OCI-LY3 (cell line): Measurements from ENCODE around the gene UBAC1.

Experiments
- H2AFZ ChIP-seq: fragments of 200-600, 300-600 bp; shearing (Covaris generic); 2 replicates; pipeline ENCODE4 v1.6.0; 2014; ENCODE audit warnings: antibody characterized with exemption, low read depth, low read length
- H3K27ac ChIP-seq: fragments of 200-600, 300-600 bp; sonication (generic); 2 replicates; pipeline ENCODE4 v1.5.1; 2014; ENCODE audit warnings: mild to moderate bottlenecking, low read length, moderate library complexity, mixed read lengths
- H3K27me3 ChIP-seq: fragments of 200-600, 300-600 bp; sonication (generic); 2 replicates; pipeline ENCODE4 v1.6.1; 2014; ENCODE audit warnings: low read depth, low read length, mixed read lengths
- H3K36me3 ChIP-seq: fragments of 200-600, 300-600 bp; sonication (generic); replicated peaks from 2 replicates; pipeline ENCODE3; 2014; ENCODE audit warnings: low read depth, low read length, mixed read lengths
- H3K4me1 ChIP-seq: fragments of 300-600, 200-600 bp; sonication (generic); 2 replicates; pipeline ENCODE4 v1.6.1; 2014; ENCODE audit warnings: low read length, mixed read lengths
- H3K4me2 ChIP-seq: fragments of 200-600, 300-600 bp; sonication (generic); 2 replicates; pipeline ENCODE4 v1.6.1; 2014; ENCODE audit warnings: low read length, mixed read lengths
- H3K4me3 ChIP-seq: fragments of 300-600, 200-600 bp; sonication (generic); 2 replicates; pipeline ENCODE4 v1.5.1; 2014; ENCODE audit warnings: antibody characterized with exemption, mild to moderate bottlenecking, low read length, moderate library complexity
- H3K79me2 ChIP-seq: fragments of 300-600, 200-600 bp; shearing (Covaris generic); 2 replicates; pipeline ENCODE4 v1.6.1; 2014; ENCODE audit warnings: mild to moderate bottlenecking, low read length, mixed read lengths
- H3K9ac ChIP-seq: fragments of 300-600, 200-600 bp; shearing (Covaris generic); 2 replicates; pipeline ENCODE4 v1.6.0; 2014; ENCODE audit warnings: mild to moderate bottlenecking, low read length, moderate library complexity
- H3K9me3 ChIP-seq: fragments of 200-600, 300-600 bp; shearing (Covaris generic); 2 replicates; pipeline ENCODE4 v1.6.1; 2014; ENCODE audit warnings: low read length, mixed read lengths; ENCODE audit not compliant: insufficient read depth
- H4K20me1 ChIP-seq: fragments of 200-600, 300-600 bp; sonication (generic); 2 replicates; pipeline ENCODE4 v1.6.1; 2016; ENCODE audit warnings: low read length, mixed read lengths; ENCODE audit not compliant: insufficient read depth
- CTCF ChIP-seq: fragments of 200-600, 300-600 bp; sonication (generic); IDR thresholded peaks from 2 replicates; pipeline ENCODE4 v1.5.1; 2014; ENCODE audit warnings: antibody characterized with exemption, low read length, low read depth
- EZH2phosphoT487 ChIP-seq: fragments of 200-600 bp; shearing (Covaris generic); IDR thresholded peaks from 2 replicates; pipeline ENCODE4 v1.6.1; 2018; ENCODE audit warnings: antibody characterized with exemption, mixed run types, low read depth

Gene UBAC1

GRCh38 chr9:136008693-136008997 is 47.5 kb upstream of the UBAC1 start:
- Histone ChIP-seq H3K4me2 (no peak overlapping the region), H2AFZ (no peak overlapping the region), H3K27me3 (no peaks in the 10 kb centered on the region), H3K79me2 (no peaks in the 10 kb centered on the region), H3K27ac (no peak overlapping the region), H3K4me1 (no peaks in the 10 kb centered on the region), H3K9ac (no peak overlapping the region), H3K4me3 (no peak overlapping the region), H4K20me1 (no peaks in the 10 kb centered on the region), H3K36me3 (no peaks in the 10 kb centered on the region), H3K9me3 (no peaks in the 10 kb centered on the region)
- no peak for TF ChIP-seq CTCF
- TF ChIP-seq EZH2phosphoT487 = no peak

- TF ChIP-seq CTCF (no peak), EZH2phosphoT487 (no peak)
- Histone ChIP-seq H3K27ac (no peak overlapping the region), H3K9ac (no peak overlapping the region), H3K9me3 (no peaks in the 10 kb centered on the region), H3K36me3 (no peaks in the 10 kb centered on the region), H3K4me3 (no peak overlapping the region), H3K27me3 (no peaks in the 10 kb centered on the region), H3K79me2 (no peaks in the 10 kb centered on the region), H3K4me1 (no peaks in the 10 kb centered on the region), H4K20me1 (no peaks in the 10 kb centered on the region), H2AFZ (no peak overlapping the region), H3K4me2 (no peak overlapping the region)
Measured at GRCh38 chr9:136007934-136008692, 46.9 kb upstream of the UBAC1 start.

- H3K27ac ChIP-seq = no peak overlapping the region
- no peaks in the 10 kb centered on the region for H3K4me1 ChIP-seq
- H3K36me3 ChIP-seq = no peaks in the 10 kb centered on the region
- no peaks in the 10 kb centered on the region for H3K9me3 ChIP-seq
- H4K20me1 ChIP-seq = no peaks in the 10 kb centered on the region
- TF ChIP-seq CTCF (no peak), EZH2phosphoT487 (no peak)
- no peak overlapping the region for H2AFZ ChIP-seq
- no peak overlapping the region for H3K4me3 ChIP-seq
- H3K27me3 ChIP-seq = no peaks in the 10 kb centered on the region
- no peak overlapping the region for H3K9ac ChIP-seq
- no peaks in the 10 kb centered on the region for H3K79me2 ChIP-seq
- no peak overlapping the region for H3K4me2 ChIP-seq
Measured at GRCh38 chr9:136007276-136007933, 46.2 kb upstream of the UBAC1 start.

- Histone ChIP-seq H3K4me2 (no peak overlapping the region), H3K79me2 (no peaks in the 10 kb centered on the region)
Measured at GRCh38 chr9:136006169-136006568, 45.0 kb upstream of the UBAC1 start.

More at GRCh38 chr9:136006169-136006568, 45.0 kb upstream of the UBAC1 start:
- Histone ChIP-seq H3K4me1 (no peaks in the 10 kb centered on the region), H2AFZ (no peak overlapping the region), H3K27ac (no peak overlapping the region), H4K20me1 (no peaks in the 10 kb centered on the region), H3K4me3 (no peak overlapping the region), H3K9me3 (no peaks in the 10 kb centered on the region), H3K36me3 (no peaks in the 10 kb centered on the region), H3K9ac (no peak overlapping the region), H3K27me3 (no peaks in the 10 kb centered on the region)
- no peak for TF ChIP-seq EZH2phosphoT487
- TF ChIP-seq CTCF = no peak
